Measurements from ENCODE around the gene MRPS27. TPM values are rescaled to one million over a fixed set of nuclear protein-coding genes. Genes with fewer than 3 reads are reported as not detected.

MRPS27 gene
- polyA plus RNA-seq, 2 of the 4 experiments (the other 2 are of a cell fraction), result 81.0 to 141 TPM

DNA sequence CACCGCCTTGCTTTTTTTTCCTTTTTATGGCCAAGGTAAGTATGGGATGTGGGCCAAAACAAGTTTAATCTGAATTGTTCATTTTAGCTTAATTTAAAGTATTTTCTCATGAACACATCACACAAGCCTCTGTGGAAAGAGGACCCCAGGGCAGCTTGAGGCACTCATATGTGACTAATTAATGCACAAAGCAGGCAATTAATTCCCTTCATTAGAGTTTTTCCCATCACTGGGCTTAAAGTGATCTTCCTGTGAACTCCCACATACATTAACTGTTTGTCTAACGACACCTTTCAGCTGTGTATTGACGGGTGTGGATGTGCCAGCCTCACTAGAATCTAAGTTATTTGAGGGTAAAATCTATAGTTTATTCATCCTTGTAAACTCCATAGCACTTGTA, 103.3 kb downstream of the MRPS27 start:
- Histone ChIP-seq H3K9me3 (no peaks in the 10 kb centered on the region), H3K4me3 (no peak overlapping the region), H3K4me1 (peaks cover 3% of the 10 kb centered on the region; the same call in 1 of the 3 replicates), H3K4me2 (no peak overlapping the region), H3K27ac (no peak overlapping the region)
- no peak for DNase-seq (ENCODE audit: low read depth in 1 of 2, low spot score in 1 of 2)
- ChIA-PET CTCF (interaction anchor here (1.2 to 1.5 kb wide), 4 partner anchors 8 to 434 kb away, joined by 3 to 6 read pairs (median 4); no protein-coding TSS in a partner anchor), POLR2A (no interaction called here)
- FAIRE-seq, result no peak
- TF ChIP-seq, protein P1, sequence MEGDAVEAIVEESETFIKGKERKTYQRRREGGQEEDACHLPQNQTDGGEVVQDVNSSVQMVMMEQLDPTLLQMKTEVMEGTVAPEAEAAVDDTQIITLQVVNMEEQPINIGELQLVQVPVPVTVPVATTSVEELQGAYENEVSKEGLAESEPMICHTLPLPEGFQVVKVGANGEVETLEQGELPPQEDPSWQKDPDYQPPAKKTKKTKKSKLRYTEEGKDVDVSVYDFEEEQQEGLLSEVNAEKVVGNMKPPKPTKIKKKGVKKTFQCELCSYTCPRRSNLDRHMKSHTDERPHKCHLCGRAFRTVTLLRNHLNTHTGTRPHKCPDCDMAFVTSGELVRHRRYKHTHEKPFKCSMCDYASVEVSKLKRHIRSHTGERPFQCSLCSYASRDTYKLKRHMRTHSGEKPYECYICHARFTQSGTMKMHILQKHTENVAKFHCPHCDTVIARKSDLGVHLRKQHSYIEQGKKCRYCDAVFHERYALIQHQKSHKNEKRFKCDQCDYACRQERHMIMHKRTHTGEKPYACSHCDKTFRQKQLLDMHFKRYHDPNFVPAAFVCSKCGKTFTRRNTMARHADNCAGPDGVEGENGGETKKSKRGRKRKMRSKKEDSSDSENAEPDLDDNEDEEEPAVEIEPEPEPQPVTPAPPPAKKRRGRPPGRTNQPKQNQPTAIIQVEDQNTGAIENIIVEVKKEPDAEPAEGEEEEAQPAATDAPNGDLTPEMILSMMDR (IDR thresholded peaks at IDR 0.05), result no peak
- TF ChIP-seq PHF8 (IDR thresholded peaks at IDR 0.05; ENCODE audit: borderline replicate concordance, low read depth) (no peak), ZNF302 (CRISPR knock-in tag; IDR thresholded peaks at IDR 0.05) (no peak), CHD4 (IDR thresholded peaks at IDR 0.05; ENCODE audit: borderline replicate concordance) (no peak), CBX2 (IDR thresholded peaks at IDR 0.05; ENCODE audit: borderline replicate concordance, low read depth) (no peak)
- no peak for ATAC-seq
- WGBS (ENCODE audit: missing lambda C conversion rate), result 95% methylated on average over 3 of the region's 3 CpGs

DNA sequence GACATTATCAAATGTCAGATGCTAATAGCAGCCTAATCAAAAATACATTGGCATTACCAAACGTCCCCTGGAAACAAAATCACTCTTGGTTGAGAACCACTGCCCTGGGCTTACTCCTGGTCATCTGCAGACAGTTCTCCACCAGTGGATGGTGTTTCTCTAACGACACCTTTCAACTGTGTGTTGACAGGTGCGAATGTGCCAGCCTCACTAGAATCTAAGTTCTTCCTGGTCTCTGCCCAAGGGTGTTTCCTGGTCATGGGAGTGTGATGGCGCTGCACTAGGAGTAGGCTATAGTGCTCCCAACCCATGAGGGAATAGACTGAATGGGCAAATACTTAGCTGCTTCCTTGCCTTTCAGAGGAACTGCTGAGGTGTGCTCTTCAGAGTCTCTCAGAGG, 105.9 kb downstream of the MRPS27 start:
- H3K4me2 ChIP-seq, result no peak overlapping the region
- H3K4me1 ChIP-seq, result peaks cover 27% of the 10 kb centered on the region
- no peak overlapping the region for H3K27ac ChIP-seq
- ChIA-PET POLR2A (no interaction called here), CTCF (interaction anchor here (1.0 to 1.5 kb wide), 4 partner anchors 11 to 431 kb away, joined by 3 to 4 read pairs (median 3); no protein-coding TSS in a partner anchor)
- ATAC-seq (no peak; a peak in 1 of 6 replicates), FAIRE-seq (no peak), DNase-seq (ENCODE audit: low read depth in 1 of 2, low spot score in 1 of 2) (no peak)
- TF ChIP-seq MAZ (IDR thresholded peaks at IDR 0.05; ENCODE audit: borderline replicate concordance, low read depth, low read length) (no peak), RNF2 (IDR thresholded peaks at IDR 0.05; ENCODE audit: borderline replicate concordance, low read depth) (no peak), FOXS1 (CRISPR knock-in tag; IDR thresholded peaks at IDR 0.05) (no peak), MYC (IDR thresholded peaks at IDR 0.05; ENCODE audit: borderline replicate concordance, low read length) (no peak), POLR2AphosphoS2 (conservative IDR thresholded peaks at IDR 0.05; ENCODE audit: low read length) (no peak)
- TF ChIP-seq, protein P1 (IDR thresholded peaks at IDR 0.05), result no peak
- TF ChIP-seq, protein P2, sequence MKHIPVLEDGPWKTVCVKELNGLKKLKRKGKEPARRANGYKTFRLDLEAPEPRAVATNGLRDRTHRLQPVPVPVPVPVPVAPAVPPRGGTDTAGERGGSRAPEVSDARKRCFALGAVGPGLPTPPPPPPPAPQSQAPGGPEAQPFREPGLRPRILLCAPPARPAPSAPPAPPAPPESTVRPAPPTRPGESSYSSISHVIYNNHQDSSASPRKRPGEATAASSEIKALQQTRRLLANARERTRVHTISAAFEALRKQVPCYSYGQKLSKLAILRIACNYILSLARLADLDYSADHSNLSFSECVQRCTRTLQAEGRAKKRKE (CRISPR knock-in tag; IDR thresholded peaks at IDR 0.05; ENCODE audit: low read depth), result no peak
- TF ChIP-seq, protein P3, sequence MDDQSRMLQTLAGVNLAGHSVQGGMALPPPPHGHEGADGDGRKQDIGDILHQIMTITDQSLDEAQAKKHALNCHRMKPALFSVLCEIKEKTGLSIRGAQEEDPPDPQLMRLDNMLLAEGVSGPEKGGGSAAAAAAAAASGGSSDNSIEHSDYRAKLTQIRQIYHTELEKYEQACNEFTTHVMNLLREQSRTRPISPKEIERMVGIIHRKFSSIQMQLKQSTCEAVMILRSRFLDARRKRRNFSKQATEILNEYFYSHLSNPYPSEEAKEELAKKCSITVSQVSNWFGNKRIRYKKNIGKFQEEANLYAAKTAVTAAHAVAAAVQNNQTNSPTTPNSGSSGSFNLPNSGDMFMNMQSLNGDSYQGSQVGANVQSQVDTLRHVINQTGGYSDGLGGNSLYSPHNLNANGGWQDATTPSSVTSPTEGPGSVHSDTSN (IDR thresholded peaks at IDR 0.05), result no peak
- 85% methylated on average over 4 of the region's 4 CpGs for WGBS (ENCODE audit: missing lambda C conversion rate)
- H3K9me3 ChIP-seq, result no peaks in the 10 kb centered on the region
- H3K4me3 ChIP-seq, result no peak overlapping the region

DNA sequence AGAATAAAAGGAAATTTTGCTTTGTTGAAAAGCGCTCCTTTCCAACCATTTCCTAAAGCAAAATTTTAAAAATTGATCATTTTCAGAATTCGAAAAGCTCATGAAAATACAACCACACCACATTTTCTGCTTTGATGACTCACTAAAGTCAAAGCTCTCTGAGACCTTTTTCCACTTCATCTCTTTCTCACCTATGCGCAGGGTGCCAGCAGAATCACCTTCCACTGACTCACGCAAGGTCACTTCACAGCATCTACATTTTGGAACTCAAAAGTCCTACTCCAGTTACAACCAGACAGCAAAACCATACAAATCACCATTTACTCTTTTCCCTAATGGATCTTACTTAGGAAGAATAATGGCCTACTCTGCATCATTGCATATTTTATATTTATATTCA, 106.6 kb downstream of the MRPS27 start:
- Histone ChIP-seq H3K27ac (no peak overlapping the region), H3K9me3 (no peaks in the 10 kb centered on the region), H3K4me1 (peaks cover 27% of the 10 kb centered on the region), H3K4me2 (no peak overlapping the region), H3K4me3 (no peak overlapping the region)
- WGBS (ENCODE audit: missing lambda C conversion rate), result 96% methylated on average over 4 of the region's 4 CpGs
- DNase-seq (ENCODE audit: low read depth in 1 of 2, low spot score in 1 of 2) (no peak), ATAC-seq (no peak), FAIRE-seq (no peak)
- no peak for TF ChIP-seq JUN (IDR thresholded peaks at IDR 0.05)
- TF ChIP-seq GATA3 (IDR thresholded peaks at IDR 0.05; ENCODE audit: borderline replicate concordance), result no peak
- no peak for TF ChIP-seq ESRRA (IDR thresholded peaks at IDR 0.05; ENCODE audit: borderline replicate concordance, low read length)
- no peak for TF ChIP-seq POLR2AphosphoS2 (conservative IDR thresholded peaks at IDR 0.05; ENCODE audit: low read length)
- no peak for TF ChIP-seq MYC (IDR thresholded peaks at IDR 0.05; ENCODE audit: borderline replicate concordance, low read length)
- TF ChIP-seq CEBPB (IDR thresholded peaks at IDR 0.05), result no peak
- TF ChIP-seq HOXB13 (CRISPR knock-in tag; IDR thresholded peaks at IDR 0.05; ENCODE audit: low read depth), result no peak
- TF ChIP-seq BHLHE40 (IDR thresholded peaks at IDR 0.05; ENCODE audit: low read depth, low read length), result no peak
- TF ChIP-seq, protein P2 (CRISPR knock-in tag; IDR thresholded peaks at IDR 0.05; ENCODE audit: low read depth), result no peak
- no peak for TF ChIP-seq NR3C1 (IDR thresholded peaks at IDR 0.05)
- TF ChIP-seq RFX5 (IDR thresholded peaks at IDR 0.05), result no peak
- TF ChIP-seq, protein P3 (IDR thresholded peaks at IDR 0.05), result no peak
- ChIA-PET POLR2A (no interaction called here), CTCF (interaction anchor here (1.0 to 1.5 kb wide), 4 partner anchors 9 to 430 kb away, joined by 3 to 6 read pairs (median 4); no protein-coding TSS in a partner anchor)
